Fibroblast of pulmonary artery (primary cell): ENCODE measurements around the gene ESYT1.
A peak's percentile ranks its signal among the peaks of the same experiment; 100 is the strongest.

Experiments
- DNase-seq: peaks from one replicate; pipeline ENCODE4 v3.0.0-alpha.2; 2010; ENCODE audit warnings: low read depth
- H3K4me3 ChIP-seq: replicated peaks from 2 replicates; pipeline ENCODE4 v1.5.1; 2011; ENCODE audit warnings: low read depth, mild to moderate bottlenecking, control low read depth, low read length, moderate library complexity
- CTCF ChIP-seq: IDR thresholded peaks from 2 replicates; pipeline ENCODE4 v1.5.1; 2011; ENCODE audit warnings: mild to moderate bottlenecking, control low read depth, low read length, inconsistent platforms; ENCODE audit errors: missing control alignments

ESYT1 gene

GRCh38 chr12:56150563-56150962, 22.5 kb downstream of the ESYT1 start:
- peak; percentile 65 for DNase-seq
- no peak for TF ChIP-seq CTCF
- H3K4me3 ChIP-seq: no peak overlapping the region

GRCh38 chr12:56151672-56152131, 23.6 kb downstream of the ESYT1 start:
- TF ChIP-seq CTCF: peak; percentile 27
- peak overlapping the region; percentile 79 for H3K4me3 ChIP-seq
- no peak for DNase-seq

- TF ChIP-seq CTCF: no peak
- peak within 1 kb of the TSS; percentile 79 for H3K4me3 ChIP-seq
- DNase-seq: peak; percentile 89
Measured at GRCh38 chr12:56152132-56152755, 24.2 kb downstream of the ESYT1 start, which contains the start of gene MYL6B. Gene MYL6B (plus strand): TSS chr12:56152587. CDS start chr12:56153919, 1,332 bp downstream.

GRCh38 chr12:56152756-56153677, 24.9 kb downstream of the ESYT1 start:
- no peak for TF ChIP-seq CTCF
- no peak for DNase-seq
- H3K4me3 ChIP-seq: peak overlapping the region; percentile 79

- DNase-seq: no peak
- peak overlapping the region; percentile 79 for H3K4me3 ChIP-seq
- no peak for TF ChIP-seq CTCF
Measured at GRCh38 chr12:56153678-56154065, 25.6 kb downstream of the ESYT1 start.

GRCh38 chr12:56154246-56154771, 26.2 kb downstream of the ESYT1 start:
- H3K4me3 ChIP-seq: no peak overlapping the region
- no peak for DNase-seq
- TF ChIP-seq CTCF: no peak
